Brain pericyte (primary cell): ENCODE data around the gene MEIKIN.

Experiments
- DNase-seq: peaks from one replicate; pipeline ENCODE4 v3.0.0-alpha.2; 2012; ENCODE audit warnings: low read depth, low spot score

The MEIKIN gene

DNA sequence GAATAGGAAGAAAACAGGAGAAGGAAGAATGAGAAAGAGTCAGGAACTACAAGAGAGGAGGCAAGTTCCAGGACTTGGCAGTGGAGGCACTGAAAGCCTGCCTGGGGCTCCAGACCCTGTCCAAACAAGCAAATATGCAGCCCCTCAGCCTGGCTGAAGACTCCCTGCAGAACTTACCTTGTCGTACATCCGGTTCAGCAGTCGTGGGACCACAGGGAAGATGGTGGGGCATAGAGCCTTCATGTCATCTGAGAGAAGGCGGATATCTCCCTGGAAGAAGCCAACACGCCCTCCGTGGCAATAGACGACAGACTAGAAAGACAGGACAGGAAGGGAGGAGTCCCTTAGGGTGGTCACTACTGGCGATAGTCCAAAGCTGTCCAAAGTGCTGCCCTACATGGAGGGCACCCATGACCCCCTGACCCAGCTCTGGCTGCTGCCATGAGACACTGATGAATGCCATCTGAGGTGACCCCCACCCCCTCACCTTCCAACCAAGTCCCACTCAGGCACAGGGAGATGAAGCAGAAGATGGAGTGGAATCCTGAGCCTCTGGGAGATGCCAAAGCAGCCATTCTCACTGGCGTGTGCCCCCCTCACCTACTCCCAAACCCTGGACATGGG lies 27.7 kb upstream of the MEIKIN start:
- DNase-seq, result no peak

DNA sequence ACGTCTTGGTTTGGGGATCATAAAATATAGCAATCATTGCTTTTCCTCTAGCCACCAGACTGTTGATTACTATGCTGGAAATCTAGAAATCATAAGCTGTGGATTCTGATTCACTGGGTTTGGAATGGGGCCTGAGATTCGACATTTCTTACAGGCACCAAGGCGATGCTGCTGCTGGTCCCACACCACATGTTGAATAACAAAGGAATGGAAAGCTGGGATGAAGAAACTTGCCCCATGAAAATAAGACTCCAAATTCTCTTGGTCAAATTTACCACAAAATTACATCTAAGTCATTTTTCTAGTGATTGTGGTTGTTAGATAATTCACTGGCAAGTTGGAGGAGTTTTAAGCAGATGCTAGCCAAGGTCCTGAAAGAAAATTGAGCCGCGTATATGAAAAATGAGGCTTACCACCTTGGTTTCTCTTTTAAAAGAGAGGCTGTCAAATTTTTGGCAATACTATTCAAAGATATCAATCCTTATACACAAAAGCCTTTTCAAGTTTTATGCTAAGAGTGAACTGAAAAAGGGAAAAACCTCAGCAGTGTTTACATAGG lies 23.0 kb upstream of the MEIKIN start:
- DNase-seq, result no peak

DNA sequence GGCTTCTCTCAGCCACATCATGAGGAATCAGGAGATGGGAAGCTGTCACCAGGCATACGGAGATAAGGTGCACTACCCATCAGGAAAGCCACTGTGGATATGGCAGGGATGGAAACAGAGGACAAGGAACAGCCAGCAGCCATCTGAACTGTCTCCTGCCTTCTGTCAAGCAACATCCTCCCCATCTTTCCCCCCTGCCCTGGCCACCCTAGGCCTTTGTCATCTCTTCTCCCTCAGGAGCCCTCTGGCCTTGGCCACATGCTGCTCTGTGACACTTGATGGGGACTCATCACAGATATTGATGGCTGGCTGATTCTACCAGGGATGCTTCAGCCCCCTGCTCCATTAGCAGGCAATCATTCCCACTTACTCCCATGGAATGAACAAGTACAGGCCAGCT lies 21.1 kb upstream of the MEIKIN start:
- DNase-seq, result no peak

DNA sequence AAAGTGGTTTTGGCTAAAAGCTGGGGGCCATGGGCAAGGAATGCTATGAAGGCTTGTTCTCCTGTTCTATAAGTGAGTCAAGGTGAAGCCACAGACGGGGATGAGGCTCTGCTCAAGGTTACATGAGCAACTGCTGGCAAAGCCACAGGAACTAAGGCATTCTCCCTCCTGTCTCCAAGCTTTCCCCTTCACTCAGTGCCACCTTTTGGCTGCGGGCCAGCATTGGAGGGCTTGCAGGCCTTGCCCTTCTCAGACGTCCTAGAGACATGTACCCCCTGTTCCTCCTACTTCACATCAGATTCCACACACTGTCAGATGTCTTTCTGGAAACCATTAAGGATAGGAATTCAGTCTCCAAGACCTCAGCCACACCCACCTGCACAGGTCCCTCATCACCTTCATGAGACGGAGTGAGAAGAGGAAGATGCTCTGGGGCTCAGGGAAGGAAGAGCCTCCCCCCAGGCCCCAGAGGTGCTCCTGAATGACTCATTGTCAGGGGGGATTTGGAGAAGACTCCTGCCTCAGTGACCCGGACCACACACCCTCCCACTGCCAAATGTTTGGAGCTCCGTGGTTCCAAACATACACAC lies 20.5 kb upstream of the MEIKIN start:
- no peak for DNase-seq

DNA sequence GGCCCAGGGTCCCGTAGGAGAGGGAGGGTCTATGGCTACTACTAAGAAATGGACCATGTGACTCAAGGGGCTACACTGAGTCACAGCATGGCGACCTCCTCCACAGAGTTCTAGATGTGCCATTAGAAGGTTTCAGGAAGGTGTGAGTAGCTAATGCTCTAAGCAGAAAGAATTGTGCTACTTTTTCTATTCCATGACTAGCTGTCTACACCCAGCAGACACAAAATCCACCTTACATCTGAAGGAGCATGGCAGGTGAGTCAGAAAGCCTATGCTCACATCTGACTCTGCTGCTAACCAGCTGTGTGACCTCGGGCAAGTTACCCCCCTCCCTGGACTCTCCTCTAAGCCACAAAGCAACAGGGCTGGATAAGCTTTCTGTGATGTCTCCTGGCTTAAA lies 14.4 kb upstream of the MEIKIN start:
- DNase-seq, result no peak

DNA sequence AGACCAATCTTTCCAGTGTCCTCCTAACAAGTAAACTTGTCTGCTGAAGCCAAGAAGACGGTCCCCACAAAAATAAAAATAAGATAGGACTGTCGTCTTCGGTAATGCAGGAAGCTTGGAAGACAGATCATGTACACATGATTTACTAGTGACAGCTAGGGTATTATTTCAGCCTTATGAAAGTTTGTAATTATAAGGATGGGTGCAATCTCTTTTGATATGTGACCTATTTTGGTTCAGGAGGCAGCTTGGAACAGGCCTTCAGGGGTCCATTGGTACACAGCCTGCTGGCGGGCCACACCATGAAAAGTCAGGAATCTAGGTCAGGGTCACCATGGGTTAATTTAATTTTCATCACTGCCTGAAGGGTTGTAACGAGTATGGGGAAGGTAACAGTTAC lies 13.7 kb upstream of the MEIKIN start:
- no peak for DNase-seq

DNA sequence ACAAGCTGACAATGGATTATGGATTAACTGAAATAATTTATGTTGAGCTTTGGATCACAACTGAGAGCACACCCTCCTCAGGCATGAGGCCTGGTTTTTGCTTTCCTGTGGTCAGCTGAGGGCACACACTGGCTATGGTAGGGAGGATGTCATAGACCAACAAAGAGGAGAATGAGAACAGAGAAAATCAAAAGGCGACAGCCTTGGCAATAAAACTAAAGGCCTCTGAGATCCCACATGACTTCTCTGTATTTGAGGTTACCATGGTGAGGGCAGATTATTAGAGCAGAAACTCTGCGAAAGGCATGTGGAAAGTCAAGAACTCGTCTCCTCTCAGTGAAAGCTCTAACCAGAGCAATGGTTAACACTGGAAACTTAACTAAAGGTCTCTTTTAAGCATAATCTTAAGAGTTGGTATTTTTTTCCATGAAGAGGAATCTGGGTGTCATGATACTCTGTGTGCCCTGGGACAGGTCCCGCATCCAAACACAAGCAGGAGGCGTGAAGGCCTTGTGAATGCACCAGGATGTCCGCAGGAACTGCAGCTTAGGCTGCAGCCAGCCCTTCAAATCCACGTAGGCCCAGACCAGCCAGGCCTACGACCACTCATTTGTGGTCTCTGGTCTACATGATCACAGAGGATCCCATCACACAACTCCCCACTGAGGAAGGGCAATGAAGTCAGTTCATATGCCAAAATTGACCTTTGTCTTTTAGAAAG lies 12.4 kb upstream of the MEIKIN start:
- no peak for DNase-seq

DNA sequence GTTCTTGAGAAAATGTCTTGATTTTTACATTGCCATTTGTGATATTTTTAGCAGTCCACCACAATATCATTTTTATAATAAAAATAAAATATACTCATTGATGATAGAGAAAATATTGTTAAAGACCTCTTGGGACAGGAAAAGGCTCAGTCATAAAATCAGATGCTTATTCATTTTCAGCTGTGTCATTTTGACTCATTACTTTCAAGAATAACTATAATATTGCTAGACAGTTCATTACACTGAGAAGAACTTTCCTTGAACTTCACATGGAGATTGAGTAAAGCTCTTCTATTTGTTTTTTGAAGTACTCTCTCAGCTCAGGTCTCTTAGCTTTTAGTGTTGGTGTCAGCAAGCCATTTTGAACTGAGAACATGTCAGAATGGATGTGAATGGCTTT lies 8.5 kb upstream of the MEIKIN start:
- DNase-seq, result no peak

DNA sequence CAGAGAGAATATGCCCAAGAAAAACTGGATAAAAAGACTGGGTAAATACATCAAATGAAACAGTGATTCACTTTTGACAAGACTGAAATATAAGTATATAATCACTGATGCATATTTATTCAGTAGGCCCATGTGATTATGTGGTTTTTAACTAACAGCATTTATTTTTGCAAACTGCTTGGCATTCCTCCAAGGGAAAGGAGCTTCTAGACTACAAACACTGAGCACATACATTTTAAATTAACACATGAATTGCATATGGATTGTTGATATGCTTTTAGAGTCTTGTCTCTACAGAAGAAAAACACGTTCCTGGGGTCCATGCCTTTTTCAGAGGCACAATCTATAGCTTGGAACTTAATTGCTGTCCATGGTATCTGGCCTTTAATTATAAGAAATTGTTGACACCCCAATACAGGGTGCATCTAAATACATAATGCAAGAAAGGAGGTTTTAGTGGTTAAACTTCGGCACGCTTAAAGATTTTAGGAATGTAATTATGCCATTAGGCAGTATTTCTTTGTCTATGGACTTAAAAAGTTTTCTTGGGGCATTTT lies 6.9 kb upstream of the MEIKIN start:
- no peak for DNase-seq

DNA sequence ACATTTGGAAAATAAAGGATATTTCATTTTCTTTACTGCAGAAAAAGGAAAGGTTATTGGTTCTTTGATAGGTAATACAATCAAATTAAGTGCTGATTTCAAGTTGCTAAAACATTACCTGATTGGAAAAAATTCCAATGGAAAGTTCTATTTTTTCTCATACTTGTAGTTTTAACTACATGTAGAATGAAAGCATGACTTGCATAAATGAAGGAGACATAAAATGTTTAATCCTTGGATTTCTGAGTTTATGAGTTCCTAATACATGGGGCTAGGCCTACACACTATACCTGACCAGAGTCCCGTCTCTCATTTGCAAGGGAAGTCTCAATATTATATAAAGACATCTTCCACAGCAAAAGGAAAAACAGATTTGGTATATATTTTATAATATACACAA lies 5.2 kb upstream of the MEIKIN start:
- no peak for DNase-seq

DNA sequence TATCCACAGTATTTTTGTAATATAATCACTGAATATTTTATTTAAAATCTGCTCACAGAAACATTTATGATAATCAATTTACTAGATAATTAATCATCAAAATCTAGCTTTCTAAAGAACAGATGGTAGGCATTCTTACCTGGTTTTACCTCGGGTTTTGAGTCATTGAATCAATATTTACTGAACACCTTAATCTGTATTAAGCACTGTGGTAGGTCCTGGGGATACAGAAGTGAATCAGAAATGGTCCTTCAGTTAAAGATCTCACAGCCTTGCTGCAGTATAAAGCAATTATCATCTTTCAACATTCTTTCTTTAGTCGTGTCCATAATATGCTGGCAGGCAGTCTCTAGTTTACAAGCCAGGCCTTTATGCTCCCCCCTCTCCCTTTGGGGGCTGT lies 2.0 kb upstream of the MEIKIN start:
- no peak for DNase-seq

DNA sequence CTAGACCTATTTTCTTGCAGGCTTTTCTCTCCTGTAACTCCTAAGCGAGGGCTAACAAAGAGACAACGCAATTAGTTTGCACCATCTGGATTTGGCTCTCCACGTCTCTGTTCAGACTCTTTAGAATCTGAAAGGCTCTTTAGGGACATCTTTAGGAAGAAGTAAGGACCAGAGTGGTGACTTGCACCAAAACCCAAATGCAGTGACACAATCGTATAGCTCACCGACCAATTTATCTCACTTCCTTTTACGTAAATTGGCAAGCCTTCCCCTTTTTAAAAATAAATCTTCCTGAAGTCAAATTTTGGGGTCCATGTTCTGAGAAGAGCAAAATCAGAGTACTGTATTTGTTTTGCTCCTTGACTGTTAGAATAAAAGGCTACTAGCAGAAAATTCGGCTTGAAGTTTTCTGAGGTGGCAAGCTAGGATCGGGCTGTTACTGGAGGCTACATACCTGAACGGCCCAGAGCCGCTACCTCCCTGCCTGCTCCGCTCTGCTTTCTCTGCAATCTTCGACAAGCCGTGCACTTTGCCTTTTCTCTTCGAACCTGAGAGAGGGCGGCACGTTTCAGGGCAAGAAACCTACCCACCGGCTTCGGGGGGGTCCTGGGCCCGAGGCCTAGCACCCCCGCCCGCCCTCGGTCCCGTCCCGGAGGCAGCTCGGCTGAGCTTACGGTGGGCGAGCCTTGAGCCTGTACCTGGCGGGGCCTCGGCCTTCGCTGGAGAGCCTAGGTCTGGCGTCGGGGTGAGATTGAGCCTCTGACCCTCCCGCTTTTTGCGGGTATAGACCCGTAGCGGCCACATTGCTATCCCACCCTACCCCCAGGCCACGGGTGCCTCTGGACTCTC lies 537 bp downstream of the MEIKIN start:
- DNase-seq, result no peak

DNA sequence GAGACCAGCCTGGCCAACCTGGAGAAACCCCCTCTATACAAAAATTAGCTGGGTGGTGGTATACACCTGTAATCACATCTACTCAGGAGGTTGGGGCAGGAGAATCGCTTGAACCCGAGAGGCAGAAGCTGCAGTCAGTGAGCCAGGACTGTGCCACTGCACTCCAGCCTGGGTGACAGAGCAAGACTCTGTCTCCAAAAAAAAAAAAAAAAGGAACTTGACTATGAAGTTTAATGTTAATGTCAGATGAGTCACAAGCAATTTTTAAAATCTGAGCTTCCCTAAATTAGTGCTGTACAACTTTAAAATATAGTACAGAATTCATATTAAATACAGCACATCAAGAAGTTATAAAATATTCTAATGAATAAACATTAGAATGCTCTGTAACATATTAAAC lies 1.5 kb downstream of the MEIKIN start:
- DNase-seq, result no peak

DNA sequence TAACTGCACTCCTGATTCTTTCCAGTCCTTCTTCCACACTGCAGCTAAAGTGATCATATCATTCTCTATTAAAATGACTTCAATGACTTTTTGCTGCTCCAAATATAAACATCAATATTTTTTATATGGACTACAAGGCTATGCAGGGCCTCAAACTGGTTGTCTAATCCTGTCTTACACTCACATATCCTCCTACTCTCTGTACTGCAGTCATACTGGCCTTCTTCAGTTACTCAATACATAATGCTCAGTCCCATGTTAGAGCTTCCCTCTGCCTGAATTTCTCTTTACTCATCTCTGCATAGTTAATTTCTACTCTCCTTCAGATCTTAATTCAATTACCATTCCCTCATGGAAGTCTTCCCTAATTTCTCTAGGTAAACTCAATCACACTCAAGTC lies 3.4 kb downstream of the MEIKIN start:
- no peak for DNase-seq

DNA sequence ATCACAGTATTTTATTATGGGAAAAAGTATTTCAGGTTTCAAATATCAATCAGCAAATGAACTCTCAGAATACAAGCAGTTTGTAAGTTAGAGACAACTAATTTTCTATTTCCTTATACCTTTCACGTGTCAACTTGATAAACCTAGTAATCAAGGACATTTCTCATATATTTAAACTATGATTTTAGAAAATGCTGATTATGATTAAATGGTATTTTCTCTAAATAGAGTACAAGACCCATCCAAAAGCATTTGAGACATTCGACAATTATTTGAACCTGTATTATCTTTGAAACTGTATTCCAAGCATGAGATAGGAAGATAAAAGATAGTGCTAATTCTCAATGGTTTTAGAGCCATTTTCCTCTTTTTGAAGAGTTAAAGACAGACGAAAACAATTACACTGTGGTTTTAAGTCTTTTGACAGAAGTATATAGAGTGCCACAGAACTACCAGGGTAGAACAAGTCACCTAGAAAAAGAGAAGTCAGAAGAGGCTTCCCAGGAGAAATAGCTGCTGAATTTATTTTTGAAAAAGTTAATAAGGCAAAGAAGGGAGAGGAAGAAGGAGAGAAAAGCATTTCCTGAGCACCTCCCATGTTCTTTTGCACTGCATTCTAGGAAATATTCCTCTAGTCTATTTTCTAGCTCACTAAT lies 5.6 kb downstream of the MEIKIN start:
- no peak for DNase-seq

DNA sequence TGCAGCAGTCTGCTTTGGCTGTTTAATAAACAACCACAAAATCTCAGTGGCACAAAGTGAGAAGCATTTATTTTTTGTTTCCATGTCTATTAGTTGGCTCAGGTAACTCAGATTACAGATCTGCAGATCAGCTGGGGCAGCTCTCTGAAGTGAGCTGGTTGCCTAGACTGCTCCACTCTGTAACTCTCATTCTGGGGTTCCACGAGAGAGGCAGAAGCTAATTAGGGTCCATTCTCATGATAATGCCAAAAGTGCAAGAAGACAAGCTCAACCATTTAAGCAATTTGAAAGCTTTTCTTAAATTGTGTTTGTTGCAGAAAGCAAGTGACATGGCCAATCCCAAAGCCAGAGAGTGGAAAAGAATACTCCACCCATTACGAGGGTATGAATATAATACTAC lies 13.2 kb downstream of the MEIKIN start:
- no peak for DNase-seq

DNA sequence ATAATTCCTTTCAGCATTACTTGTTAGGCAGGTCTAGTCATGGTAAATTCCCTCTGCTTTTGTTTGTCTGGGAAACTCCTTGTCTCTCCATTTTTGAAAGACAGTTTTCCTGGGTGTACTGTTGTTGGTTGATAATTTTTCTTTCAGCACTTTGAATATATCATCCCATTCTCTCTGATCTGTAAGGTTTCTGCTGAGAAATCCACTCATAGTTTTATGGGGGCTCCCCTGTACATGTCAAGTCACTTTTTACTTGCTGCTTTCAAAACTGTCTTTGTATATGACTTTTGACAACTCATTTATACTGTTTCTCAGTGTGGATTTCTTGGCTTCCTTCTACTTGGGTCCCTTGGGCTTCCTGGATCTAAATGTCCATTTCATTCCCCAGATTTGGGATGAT lies 16.5 kb downstream of the MEIKIN start:
- DNase-seq, result no peak

DNA sequence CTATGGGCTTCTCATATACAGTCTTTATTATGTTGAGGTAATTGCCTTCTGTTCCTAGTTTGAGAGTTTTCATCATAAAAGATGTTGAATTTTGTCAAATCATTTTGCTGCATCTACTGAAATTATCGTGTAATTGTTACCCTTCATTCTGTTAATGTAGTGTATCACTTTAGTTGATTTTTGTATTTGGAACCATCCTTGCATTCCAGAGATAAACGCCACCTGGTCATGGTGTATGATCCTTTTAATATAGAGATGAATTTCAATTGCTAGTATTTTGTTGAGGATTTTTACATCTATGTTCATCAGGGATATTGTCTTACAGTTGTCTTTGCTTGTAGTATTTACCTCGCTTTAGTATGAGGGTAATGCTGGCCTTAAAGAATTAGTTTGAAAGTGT lies 19.3 kb downstream of the MEIKIN start:
- no peak for DNase-seq

DNA sequence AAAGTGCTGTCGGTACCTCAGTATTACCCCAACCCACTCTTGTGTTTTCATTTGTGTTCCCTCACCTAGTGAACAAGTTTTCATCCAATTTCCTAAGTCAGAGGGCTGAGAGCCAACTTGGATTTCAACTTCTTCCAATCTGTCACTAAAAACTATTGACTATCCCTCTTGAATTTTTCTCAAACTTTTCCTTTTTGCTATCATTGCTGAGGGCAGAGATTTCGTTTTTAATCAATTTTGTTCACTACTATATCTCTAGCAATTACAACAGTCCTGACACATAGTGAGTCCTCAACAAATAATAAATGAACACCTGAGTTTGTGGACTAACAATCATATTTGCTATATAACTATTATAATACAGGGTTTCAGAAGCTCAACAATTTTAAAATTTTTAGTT lies 29.0 kb downstream of the MEIKIN start:
- no peak for DNase-seq

DNA sequence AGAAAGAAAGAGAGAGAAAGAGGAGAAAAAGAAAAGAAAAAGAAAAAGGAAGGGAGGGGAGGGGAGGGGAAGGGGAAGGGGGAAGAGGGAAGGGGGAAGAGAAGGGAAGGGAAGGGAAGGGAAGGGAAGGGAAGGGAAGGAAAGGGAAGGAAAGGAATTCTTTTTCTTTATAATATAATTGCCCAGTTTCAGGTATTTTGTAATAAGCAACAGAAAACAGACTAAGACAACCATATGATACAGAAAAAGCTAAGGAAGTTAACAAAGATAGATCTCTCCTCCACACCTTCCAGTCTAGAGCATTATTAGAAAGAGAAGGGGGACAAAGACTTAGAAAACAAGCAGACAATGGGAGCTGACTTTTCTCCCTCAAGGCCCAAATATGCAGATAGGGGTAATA lies 31.0 kb downstream of the MEIKIN start:
- no peak for DNase-seq

DNA sequence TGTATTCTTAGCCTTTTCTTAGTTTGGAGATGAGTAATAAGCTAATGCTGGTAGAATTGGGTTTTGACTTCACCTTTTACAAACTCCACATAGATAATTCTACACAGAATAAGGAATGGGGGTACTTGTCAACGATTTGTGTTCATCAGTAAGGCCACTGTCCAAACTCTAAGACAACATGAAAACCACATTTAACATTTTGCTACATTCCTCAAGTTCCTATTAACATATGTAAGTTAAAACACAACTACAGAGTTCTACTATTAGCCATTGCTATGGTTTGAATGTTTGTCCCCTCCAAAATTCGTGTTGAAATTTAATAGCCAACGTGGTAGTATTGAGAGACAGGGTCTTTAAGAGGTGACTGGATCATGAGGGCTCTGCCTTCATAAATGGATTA lies 31.9 kb downstream of the MEIKIN start:
- DNase-seq, result no peak
